Body of pancreas (tissue), 4 donors: ENCODE measurements around the gene UNC13C.

Experiments used
- CTCF ChIP-seq, 7 experiments: fragments of 450-650 bp in 4 of 7; fragments of 200-600 bp in 3 of 7; sonication (generic) in 3 of 7; IDR thresholded peaks; one replicate each; pipeline ENCODE4 v1.5.1; 2016 to 2019; ENCODE audit warnings: antibody characterized with exemption in 7 of 7
- POLR2A ChIP-seq, 3 donors: fragments of 450-650 bp; IDR thresholded peaks; one replicate each; pipeline ENCODE4 v1.6.1; 2016; ENCODE audit warnings: antibody characterized with exemption in 3 of 3, mild to moderate bottlenecking in 2 of 3

- TF ChIP-seq POLR2A (IDR thresholded peaks at IDR 0.05): no peak
- no peak for TF ChIP-seq CTCF (IDR thresholded peaks at IDR 0.05)
Observed at GRCh38 chr15:54014067-54014655, 35.9 kb downstream of the UNC13C start.
